Fibroblast of villous mesenchyme (primary cell): ENCODE data around the gene KLHL14. TPM values are rescaled to one million over a fixed set of nuclear protein-coding genes. Genes with fewer than 3 reads are reported as not detected.

Source experiments
- DNase-seq: peaks from one replicate; pipeline ENCODE4 v3.0.0-alpha.2; 2010; ENCODE audit warnings: low read depth
- H3K4me3 ChIP-seq: 2 replicates; pipeline ENCODE4 v1.5.1; 2011; ENCODE audit warnings: low read depth, mild to moderate bottlenecking, low read length
- CTCF ChIP-seq: IDR thresholded peaks from 2 replicates; pipeline ENCODE4 v1.5.1; 2012; ENCODE audit warnings: low read depth, mild to moderate bottlenecking, low read length; ENCODE audit not compliant: insufficient read depth
- small RNA-seq: library from RNA; depleted of rRNA; stranded (forward); fragments of <200 nt; gene quantifications from one replicate; pipeline ENCODE3, GENCODE V24; 2012
- total RNA-seq: library from RNA; depleted of rRNA; stranded (reverse); fragments of >200 nt; gene quantifications from 2 replicates; pipeline ENCODE4 v1.2.3, GENCODE V29; 2012

Gene KLHL14
- total RNA-seq, 1 donor: not detected

DNA sequence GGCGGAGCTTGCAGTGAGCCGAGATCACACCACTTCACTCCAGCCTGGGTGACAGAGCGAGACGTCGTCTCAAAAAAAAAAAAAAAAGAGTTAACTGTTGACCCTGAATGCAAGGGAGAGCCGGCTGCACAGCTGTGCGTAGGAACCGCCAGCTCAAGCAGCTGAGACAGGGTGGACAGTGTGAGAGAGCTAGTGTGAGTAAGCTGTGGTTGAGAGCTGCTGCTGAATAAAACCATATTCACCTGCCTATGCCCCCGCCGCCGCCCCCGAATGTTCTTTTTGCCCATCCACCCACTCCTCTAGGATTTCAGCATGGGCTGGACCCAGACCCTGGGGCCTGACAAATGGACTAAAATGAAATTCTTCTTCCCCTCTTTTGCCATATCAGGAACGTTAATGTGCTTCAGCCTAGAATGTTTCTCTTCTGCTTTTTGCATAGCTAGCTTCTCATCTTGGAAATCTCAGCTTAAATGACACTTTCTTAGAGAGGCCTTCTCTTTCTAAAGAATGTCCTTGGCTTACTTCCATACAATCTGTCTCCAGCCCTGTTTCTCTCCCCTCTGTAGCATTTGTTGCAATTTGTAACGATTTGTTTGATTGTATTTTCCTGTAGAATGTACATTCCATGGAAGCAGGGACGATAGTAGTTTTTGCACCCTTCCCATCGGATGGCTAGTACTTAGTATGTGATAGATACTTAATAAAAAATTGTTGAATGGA is 142.7 kb downstream of the KLHL14 start:
- no peak for TF ChIP-seq CTCF
- no peak overlapping the region for H3K4me3 ChIP-seq
- DNase-seq: no peak

DNA sequence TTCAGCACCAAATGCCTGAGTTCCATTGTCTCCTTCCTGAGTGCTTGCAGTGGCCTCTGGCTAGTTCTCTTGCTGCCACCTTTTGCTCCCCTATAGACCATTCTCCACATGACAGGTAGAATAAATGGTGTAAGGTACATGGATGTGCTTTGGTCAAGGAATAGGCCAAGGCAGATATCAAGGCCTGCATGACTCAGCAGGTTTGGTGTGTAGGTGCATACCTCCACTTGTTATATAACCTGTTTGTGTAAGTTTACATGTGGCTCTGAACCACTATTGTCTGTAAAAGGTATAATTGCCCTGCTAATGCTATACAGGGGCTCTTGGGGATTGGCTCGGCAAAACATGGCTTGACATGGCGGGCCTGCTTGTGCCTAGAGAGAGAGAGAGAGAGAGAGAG is 143.5 kb downstream of the KLHL14 start:
- H3K4me3 ChIP-seq: no peak overlapping the region
- no peak for DNase-seq

GRCh38 chr18:32624182-32624723 is 148.6 kb downstream of the KLHL14 start:
- no peak for DNase-seq
- H3K4me3 ChIP-seq: no peak overlapping the region
- TF ChIP-seq CTCF: no peak

More for the DNA sequence above, 143.5 kb downstream of the KLHL14 start:
- no peak for TF ChIP-seq CTCF

DNA sequence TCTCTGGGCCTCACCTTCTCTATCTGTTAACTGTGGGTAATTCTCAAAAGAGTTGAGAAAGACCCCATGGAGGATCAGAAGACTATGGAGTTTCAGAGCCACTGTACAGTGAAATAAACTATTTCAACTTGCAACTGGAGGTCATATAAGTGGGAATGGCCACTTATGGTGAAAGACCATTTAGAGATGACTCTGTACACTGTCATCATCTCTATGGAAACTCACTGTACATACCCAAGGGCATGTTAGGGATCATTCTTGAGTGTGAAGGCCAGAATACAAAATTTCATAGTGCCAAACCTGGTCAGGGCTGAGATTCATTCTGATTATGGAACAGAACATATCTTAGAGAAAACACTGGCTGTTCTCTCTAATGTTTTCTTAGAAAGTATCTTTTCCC is 149.3 kb downstream of the KLHL14 start:
- TF ChIP-seq CTCF: no peak
- no peak for DNase-seq
- no peak overlapping the region for H3K4me3 ChIP-seq

Small RNA genes within 50 kb of the gene (small RNA-seq; reads per million reads assigned to genes)
- gene AC012123.2: not detected
